Measurements from ENCODE around the gene PCDHA6.
A peak's percentile ranks its signal among the peaks of the same experiment; 100 is the strongest.
"Not testable (repeated sequence)": the region's sequence is repeated elsewhere in the genome, so short reads cannot be mapped to it uniquely, and the experiment has no call there.

The PCDHA6 gene

DNA sequence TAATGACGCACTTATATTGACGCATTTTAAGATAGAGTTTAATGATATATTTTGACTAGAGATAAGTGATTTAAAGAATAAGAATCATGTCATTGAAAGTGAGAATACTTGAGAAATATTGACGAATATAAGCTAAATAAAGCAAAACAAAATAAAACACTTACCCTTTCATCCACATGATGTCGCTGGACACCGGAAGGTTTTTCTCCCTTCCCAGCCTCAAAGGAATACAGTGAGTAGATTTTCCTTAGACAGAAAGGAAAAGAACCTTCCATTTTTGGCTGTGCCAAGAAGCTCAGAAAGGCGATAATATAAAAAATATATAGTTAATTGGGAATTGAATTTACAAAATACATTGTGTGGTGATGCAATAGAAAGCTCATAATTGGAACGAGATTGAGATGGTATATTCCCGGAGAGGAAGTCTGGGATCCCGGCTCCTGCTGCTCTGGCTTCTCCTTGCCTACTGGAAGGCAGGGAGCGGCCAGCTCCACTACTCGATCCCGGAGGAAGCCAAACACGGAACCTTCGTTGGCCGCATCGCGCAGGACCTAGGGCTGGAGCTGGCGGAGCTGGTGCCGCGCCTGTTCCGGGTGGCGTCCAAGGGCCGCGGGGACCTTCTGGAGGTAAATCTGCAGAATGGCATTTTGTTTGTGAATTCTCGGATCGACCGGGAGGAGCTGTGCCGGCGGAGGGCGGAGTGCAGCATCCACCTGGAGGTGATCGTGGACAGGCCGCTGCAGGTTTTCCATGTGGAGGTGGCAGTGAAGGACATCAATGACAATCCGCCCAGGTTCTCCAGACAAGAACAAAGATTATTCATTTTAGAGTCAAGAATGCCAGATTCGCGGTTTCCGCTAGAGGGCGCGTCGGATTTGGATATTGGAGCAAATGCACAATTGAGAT, 6.1 kb upstream of the PCDHA6 start, which contains the start of gene PCDHA5:
Gene PCDHA5 (plus strand): TSS at position 239 of the 906 bp plus-strand sequence.
- TF ChIP-seq POLR2AphosphoS5 (IDR thresholded peaks at IDR 0.05; ENCODE audit: borderline replicate concordance, low read depth, low read length) (no peak), FOXP2 (optimal IDR thresholded peaks at IDR 0.05; ENCODE audit: control extremely low read depth, extremely low read length, insufficient read depth) (no peak), EZH2 (IDR thresholded peaks at IDR 0.05) (no peak)
- peak within 1 kb of the TSS; percentile 86 for H3K9ac ChIP-seq (ENCODE audit: insufficient read length)
- H3K9me3 ChIP-seq (ENCODE audit: low read depth, low read length): no peaks in the 10 kb centered on the region
- peak within 1 kb of the TSS; percentile 87 for H3K4me3 ChIP-seq
- peak; percentile 58 for DNase-seq (ENCODE audit: low read depth, low spot score)
- H3K27ac ChIP-seq: peak within 1 kb of the TSS; percentile 52; the same call in 1 of the 2 replicates
- no peaks in the 10 kb centered on the region for H3K36me3 ChIP-seq (ENCODE audit: insufficient read depth, low read length)

DNA sequence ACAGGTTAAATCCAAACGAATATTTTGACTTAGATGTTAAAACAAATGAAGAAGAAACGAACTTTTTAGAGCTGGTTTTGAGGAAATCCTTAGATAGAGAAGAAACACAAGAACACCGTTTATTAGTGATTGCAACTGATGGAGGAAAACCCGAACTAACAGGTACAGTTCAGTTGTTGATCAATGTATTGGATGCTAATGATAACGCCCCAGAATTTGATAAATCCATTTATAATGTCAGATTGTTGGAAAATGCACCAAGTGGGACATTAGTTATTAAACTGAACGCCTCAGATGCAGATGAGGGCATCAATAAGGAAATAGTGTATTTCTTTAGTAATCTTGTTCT, 5.5 kb upstream of the PCDHA6 start:
- no peak overlapping the region for H3K27ac ChIP-seq
- no peaks in the 10 kb centered on the region for H3K36me3 ChIP-seq (ENCODE audit: insufficient read depth, low read length)
- peak overlapping the region; percentile 86 for H3K9ac ChIP-seq (ENCODE audit: insufficient read length)
- no peak for TF ChIP-seq FOXP2 (optimal IDR thresholded peaks at IDR 0.05; ENCODE audit: control extremely low read depth, extremely low read length, insufficient read depth)
- TF ChIP-seq POLR2AphosphoS5 (IDR thresholded peaks at IDR 0.05; ENCODE audit: borderline replicate concordance, low read depth, low read length): no peak
- no peak for TF ChIP-seq EZH2 (IDR thresholded peaks at IDR 0.05)
- DNase-seq (ENCODE audit: low read depth, low spot score): no peak
- peak overlapping the region; percentile 87 for H3K4me3 ChIP-seq
- H3K9me3 ChIP-seq (ENCODE audit: low read depth, low read length): no peaks in the 10 kb centered on the region; the same call in 1 of the 2 replicates

DNA sequence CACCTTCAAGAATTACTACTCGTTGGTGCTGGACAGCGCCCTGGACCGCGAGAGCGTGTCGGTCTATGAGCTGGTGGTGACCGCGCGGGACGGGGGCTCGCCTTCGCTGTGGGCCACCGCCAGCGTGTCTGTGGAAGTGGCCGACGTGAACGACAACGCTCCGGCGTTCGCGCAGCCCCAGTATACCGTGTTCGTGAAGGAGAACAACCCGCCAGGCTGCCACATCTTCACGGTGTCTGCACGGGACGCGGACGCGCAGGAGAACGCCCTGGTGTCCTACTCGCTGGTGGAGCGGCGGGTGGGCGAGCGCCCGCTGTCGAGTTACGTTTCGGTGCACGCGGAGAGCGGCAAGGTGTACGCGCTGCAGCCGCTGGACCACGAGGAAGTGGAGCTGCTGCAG, 4.8 kb upstream of the PCDHA6 start:
- not testable (repeated sequence) for DNase-seq (ENCODE audit: low read depth, low spot score); H3K36me3 ChIP-seq (ENCODE audit: insufficient read depth, low read length); H3K9ac ChIP-seq (ENCODE audit: insufficient read length); H3K9me3 ChIP-seq (ENCODE audit: low read depth, low read length); H3K4me3 ChIP-seq; H3K27ac ChIP-seq

DNA sequence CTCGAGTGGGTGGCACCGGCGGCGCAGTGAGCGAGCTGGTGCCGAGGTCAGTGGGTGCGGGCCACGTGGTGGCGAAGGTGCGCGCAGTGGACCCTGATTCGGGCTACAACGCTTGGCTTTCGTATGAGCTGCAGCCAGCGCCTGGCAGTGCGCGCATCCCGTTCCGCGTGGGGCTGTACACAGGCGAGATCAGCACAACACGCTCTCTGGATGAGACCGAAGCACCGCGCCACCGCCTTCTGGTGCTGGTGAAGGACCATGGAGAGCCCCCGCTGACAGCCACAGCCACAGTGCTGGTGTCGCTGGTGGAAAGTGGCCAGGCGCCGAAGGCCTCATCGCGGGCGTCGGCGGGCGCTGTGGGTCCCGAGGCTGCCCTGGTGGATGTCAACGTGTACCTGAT, 4.3 kb upstream of the PCDHA6 start:
- no peaks in the 10 kb centered on the region; the same call in 1 of the 2 replicates for H3K9me3 ChIP-seq (ENCODE audit: low read depth, low read length)
- H3K4me3 ChIP-seq: no peak overlapping the region
- no peak overlapping the region for H3K27ac ChIP-seq
- no peaks in the 10 kb centered on the region for H3K36me3 ChIP-seq (ENCODE audit: insufficient read depth, low read length)
- TF ChIP-seq EZH2 (IDR thresholded peaks at IDR 0.05): no peak
- H3K9ac ChIP-seq (ENCODE audit: insufficient read length): no peak overlapping the region
- no peak for DNase-seq (ENCODE audit: low read depth, low spot score)

DNA sequence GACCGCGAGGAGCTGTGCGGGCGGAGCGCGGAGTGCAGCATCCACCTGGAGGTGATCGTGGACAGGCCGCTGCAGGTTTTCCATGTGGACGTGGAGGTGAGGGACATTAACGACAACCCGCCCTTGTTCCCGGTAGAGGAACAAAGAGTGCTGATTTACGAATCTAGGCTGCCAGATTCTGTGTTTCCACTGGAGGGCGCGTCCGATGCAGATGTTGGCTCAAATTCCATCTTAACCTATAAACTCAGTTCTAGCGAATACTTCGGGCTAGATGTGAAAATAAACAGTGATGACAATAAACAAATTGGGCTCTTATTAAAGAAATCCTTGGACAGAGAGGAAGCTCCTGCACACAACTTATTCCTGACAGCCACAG, 590 bp downstream of the PCDHA6 start:
- Histone ChIP-seq H3K36me3 (ENCODE audit: insufficient read depth, low read length) (no peaks in the 10 kb centered on the region), H3K4me3 (no peak overlapping the region), H3K9me3 (ENCODE audit: low read depth, low read length) (no peaks in the 10 kb centered on the region; the same call in 1 of the 2 replicates), H3K27ac (no peak overlapping the region), H3K9ac (ENCODE audit: insufficient read length) (no peak overlapping the region)
- TF ChIP-seq POLR2AphosphoS5 (IDR thresholded peaks at IDR 0.05; ENCODE audit: borderline replicate concordance, low read depth, low read length): no peak
- DNase-seq (ENCODE audit: low read depth, low spot score): no peak

DNA sequence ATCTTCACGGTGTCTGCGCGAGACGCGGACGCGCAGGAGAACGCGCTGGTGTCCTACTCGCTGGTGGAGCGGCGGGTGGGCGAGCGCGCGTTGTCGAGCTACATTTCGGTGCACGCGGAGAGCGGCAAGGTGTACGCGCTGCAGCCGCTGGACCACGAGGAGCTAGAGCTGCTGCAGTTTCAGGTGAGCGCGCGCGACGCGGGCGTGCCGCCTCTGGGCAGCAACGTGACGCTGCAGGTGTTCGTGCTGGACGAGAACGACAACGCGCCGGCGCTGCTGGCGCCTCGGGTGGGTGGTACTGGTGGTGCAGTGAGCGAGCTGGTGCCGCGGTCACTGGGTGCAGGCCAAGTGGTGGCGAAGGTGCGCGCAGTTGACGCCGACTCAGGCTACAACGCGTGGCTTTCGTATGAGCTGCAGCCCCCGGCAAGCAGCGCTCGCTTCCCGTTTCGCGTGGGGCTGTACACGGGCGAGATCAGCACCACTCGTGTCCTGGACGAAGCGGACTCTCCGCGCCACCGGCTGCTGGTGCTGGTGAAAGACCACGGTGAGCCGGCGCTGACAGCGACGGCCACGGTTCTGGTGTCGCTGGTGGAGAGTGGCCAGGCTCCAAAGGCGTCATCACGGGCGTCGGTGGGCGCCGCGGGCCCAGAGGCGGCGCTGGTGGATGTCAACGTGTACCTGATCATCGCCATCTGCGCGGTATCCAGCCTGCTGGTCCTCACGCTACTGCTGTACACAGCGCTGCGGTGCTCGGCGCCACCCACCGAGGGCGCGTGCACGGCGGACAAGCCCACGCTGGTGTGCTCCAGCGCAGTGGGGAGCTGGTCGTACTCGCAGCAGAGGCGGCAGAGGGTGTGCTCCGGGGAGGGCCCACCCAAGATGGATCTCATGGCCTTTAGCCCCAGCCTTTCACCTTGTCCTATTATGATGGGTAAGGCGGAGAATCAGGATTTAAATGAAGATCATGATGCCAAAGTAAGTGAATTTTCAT, 2.0 kb downstream of the PCDHA6 start:
- H3K36me3 ChIP-seq (ENCODE audit: insufficient read depth, low read length); H3K27ac ChIP-seq; H3K4me3 ChIP-seq; H3K9me3 ChIP-seq (ENCODE audit: low read depth, low read length); H3K9ac ChIP-seq (ENCODE audit: insufficient read length); DNase-seq (ENCODE audit: low read depth, low spot score): not testable (repeated sequence)

DNA sequence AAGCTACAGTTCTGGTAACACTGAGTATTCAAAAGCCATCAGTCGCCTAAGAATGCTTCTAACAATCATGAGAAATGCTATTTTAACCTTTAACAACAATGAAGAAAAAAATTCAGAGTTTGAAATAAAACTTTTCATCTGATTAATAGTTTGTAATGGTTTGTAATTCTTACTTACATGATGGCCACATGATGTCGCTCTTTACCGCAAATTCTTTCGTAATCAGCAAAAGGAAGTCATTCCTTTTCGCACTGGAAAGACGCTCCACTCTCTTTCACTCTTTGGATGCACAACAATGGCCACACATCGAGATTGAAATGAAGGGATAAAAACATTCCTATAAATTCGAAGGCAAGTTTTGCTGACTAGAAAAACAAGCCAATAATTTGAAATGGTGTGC, 6.2 kb downstream of the PCDHA6 start, which contains the start of gene PCDHA7:
Gene PCDHA7 (plus strand): TSS at position 277 of the 400 bp plus-strand sequence. CDS start 115 bp downstream, at position 392.
- Histone ChIP-seq H3K36me3 (ENCODE audit: insufficient read depth, low read length) (no peaks in the 10 kb centered on the region), H3K27ac (no peak within 1 kb of the TSS), H3K9ac (ENCODE audit: insufficient read length) (no peak within 1 kb of the TSS), H3K9me3 (ENCODE audit: low read depth, low read length) (no peaks in the 10 kb centered on the region), H3K4me3 (no peak within 1 kb of the TSS)
- TF ChIP-seq POLR2AphosphoS5 (IDR thresholded peaks at IDR 0.05; ENCODE audit: borderline replicate concordance, low read depth, low read length) (no peak), EZH2 (IDR thresholded peaks at IDR 0.05) (no peak), FOXP2 (optimal IDR thresholded peaks at IDR 0.05; ENCODE audit: control extremely low read depth, extremely low read length, insufficient read depth) (no peak)
- no peak for DNase-seq (ENCODE audit: low read depth, low spot score)

DNA sequence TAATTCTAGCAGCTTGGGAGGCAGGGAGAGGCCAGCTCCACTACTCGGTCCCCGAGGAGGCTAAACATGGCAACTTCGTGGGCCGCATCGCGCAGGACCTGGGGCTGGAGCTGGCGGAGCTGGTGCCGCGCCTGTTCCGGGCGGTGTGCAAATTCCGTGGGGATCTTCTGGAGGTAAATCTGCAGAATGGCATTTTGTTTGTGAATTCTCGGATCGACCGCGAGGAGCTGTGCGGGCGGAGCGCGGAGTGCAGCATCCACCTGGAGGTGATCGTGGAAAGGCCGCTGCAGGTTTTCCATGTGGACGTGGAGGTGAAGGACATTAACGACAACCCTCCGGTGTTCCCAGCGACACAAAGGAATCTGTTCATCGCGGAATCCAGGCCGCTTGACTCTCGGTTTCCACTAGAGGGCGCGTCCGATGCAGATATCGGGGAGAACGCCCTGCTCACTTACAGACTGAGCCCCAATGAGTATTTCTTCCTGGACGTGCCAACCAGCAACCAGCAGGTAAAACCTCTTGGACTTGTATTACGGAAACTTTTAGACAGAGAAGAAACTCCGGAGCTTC, 6.8 kb downstream of the PCDHA6 start:
- H3K36me3 ChIP-seq (ENCODE audit: insufficient read depth, low read length); DNase-seq (ENCODE audit: low read depth, low spot score); H3K27ac ChIP-seq; H3K9me3 ChIP-seq (ENCODE audit: low read depth, low read length); H3K9ac ChIP-seq (ENCODE audit: insufficient read length); H3K4me3 ChIP-seq: not testable (repeated sequence)

Measured in SK-N-MC (cell line).